Effector memory CD8-positive, alpha-beta T cell (primary cell): ENCODE results near the gene CD69.
"Not testable (repeated sequence)": the region's sequence is repeated elsewhere in the genome, so short reads cannot be mapped to it uniquely, and the experiment has no call there.

Experiments
- ATAC-seq: fragments of 150-1000 bp; cut with Tn5 transposase; replicated peaks from 2 replicates; pipeline ENCODE4 v1.10.0; 2021; ENCODE audit warnings: mild to moderate bottlenecking, moderate library complexity
- DNase-seq, 3 experiments: peaks; one replicate each; pipeline ENCODE4 v3.0.0; 2021
- H3K27ac Mint-ChIP-seq, 2 donors: one replicate each; pipeline ENCODE4 v1.8.0; 2022; ENCODE audit warnings: mild to moderate bottlenecking in 2 of 2, mixed read lengths in 2 of 2, moderate library complexity in 2 of 2
- H3K27me3 Mint-ChIP-seq, 2 donors: one replicate each; pipeline ENCODE4 v1.8.0; 2022; ENCODE audit warnings: mixed read lengths in 2 of 2
- H3K36me3 Mint-ChIP-seq: one replicate; pipeline ENCODE4 v1.8.0; 2022; ENCODE audit warnings: mild to moderate bottlenecking, moderate library complexity, mixed read lengths; ENCODE audit not compliant: insufficient read depth
- H3K4me1 Mint-ChIP-seq, 2 donors: one replicate each; pipeline ENCODE4 v1.8.0; 2022; ENCODE audit warnings: low read depth in 2 of 2, mixed read lengths in 2 of 2
- H3K4me3 Mint-ChIP-seq, 2 donors: one replicate each; pipeline ENCODE4 v1.8.0; 2022; ENCODE audit warnings: mild to moderate bottlenecking in 2 of 2, mixed read lengths in 2 of 2, moderate library complexity in 2 of 2
- H3K9me3 Mint-ChIP-seq, 2 donors: one replicate each; pipeline ENCODE4 v1.8.0; 2022; ENCODE audit warnings: mixed read lengths in 2 of 2

CD69 gene

GRCh38 chr12:9752145-9752933 lies 8.4 kb downstream of the CD69 start:
- peak overlapping the region; percentile 26 to 67 for H3K4me3 Mint-ChIP-seq
- H3K4me1 Mint-ChIP-seq: peaks cover 26 to 52% of the 10 kb centered on the region in 2 donors
- no peaks in the 10 kb centered on the region for H3K27me3 Mint-ChIP-seq
- H3K36me3 Mint-ChIP-seq: peaks cover 77% of the 10 kb centered on the region
- peak; percentile 30 for ATAC-seq
- H3K9me3 Mint-ChIP-seq: no peaks in the 10 kb centered on the region
- no peak for DNase-seq
- peak overlapping the region; percentile 78 to 83 for H3K27ac Mint-ChIP-seq

- peak; percentile 52 for ATAC-seq
- DNase-seq: peak in 1 of 3 experiments; percentile 41
- Mint-ChIP-seq H3K27me3 (no peaks in the 10 kb centered on the region), H3K4me3 (peak overlapping the region; percentile 20 to 37), H3K4me1 (peaks cover 21 to 43% of the 10 kb centered on the region in 2 donors), H3K9me3 (no peaks in the 10 kb centered on the region), H3K36me3 (peaks cover 69% of the 10 kb centered on the region), H3K27ac (peak overlapping the region; percentile 53 to 70)
Observed at GRCh38 chr12:9751204-9752144, 9.2 kb downstream of the CD69 start.

GRCh38 chr12:9750276-9751203 lies 10.2 kb downstream of the CD69 start:
- H3K4me3 Mint-ChIP-seq: peak overlapping the region; percentile 6 to 42
- H3K27ac Mint-ChIP-seq: peak overlapping the region in 1 of 2 donors; percentile 80
- no peaks in the 10 kb centered on the region for H3K27me3 Mint-ChIP-seq
- ATAC-seq (peak; percentile 65), DNase-seq (peak; percentile 53 to 58 (median 57))
- H3K9me3 Mint-ChIP-seq: no peaks in the 10 kb centered on the region
- H3K36me3 Mint-ChIP-seq: peaks cover 59% of the 10 kb centered on the region
- H3K4me1 Mint-ChIP-seq: peaks cover 18 to 37% of the 10 kb centered on the region in 2 donors

DNA sequence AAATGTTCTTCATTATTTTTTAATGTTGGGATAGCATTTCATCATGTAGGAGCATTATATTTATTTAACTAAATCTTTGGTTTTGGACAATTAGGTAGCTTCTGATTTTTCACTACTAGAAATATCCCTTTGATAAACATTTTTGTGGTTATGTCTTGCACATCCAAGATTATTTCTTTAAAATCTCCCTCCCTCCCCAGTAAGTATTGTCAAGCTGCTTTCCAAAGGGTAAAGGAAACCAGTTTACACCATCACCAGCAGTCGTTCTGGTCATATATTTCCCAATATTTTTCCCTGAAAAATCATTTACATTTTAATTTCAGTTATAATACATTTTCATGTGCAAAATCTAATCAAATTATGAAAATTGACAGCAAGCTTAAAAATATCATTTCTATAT lies 11.1 kb downstream of the CD69 start:
- Mint-ChIP-seq H3K27me3 (no peaks in the 10 kb centered on the region), H3K27ac (no peak overlapping the region), H3K4me3 (no peak overlapping the region), H3K9me3 (no peaks in the 10 kb centered on the region), H3K36me3 (peaks cover 50% of the 10 kb centered on the region), H3K4me1 (peaks cover 14 to 33% of the 10 kb centered on the region in 2 donors)
- no peak for ATAC-seq
- DNase-seq: no peak

DNA sequence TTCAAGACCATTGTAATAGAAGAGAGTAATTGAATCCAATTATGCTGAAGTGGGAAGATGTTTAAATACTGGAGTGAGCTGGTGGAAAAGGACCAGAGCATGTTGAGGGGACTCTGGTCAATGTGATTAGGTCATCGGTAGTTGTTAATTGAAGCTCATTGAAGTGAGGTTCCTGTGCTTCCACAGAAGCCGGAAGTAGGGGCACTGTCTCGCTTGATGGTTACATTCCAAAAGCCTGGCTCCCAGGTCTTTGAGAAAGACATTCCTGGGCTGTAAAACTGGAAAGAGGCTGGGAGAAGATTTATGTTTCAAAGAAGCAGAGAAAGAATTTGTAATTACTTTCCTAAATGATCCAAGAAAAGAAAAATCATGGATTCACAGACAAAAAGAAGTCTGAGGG lies 15.5 kb downstream of the CD69 start:
- Mint-ChIP-seq H3K4me1 (peaks cover 27 to 32% of the 10 kb centered on the region in 2 donors), H3K9me3 (no peaks in the 10 kb centered on the region), H3K4me3 (no peak overlapping the region), H3K27me3 (no peaks in the 10 kb centered on the region), H3K36me3 (peaks cover 25% of the 10 kb centered on the region), H3K27ac (peak overlapping the region in 1 of 2 donors; percentile 74)
- DNase-seq (no peak), ATAC-seq (no peak)

- ATAC-seq (peak; percentile 63), DNase-seq (peak in 2 of 3 experiments; percentile 37 to 40)
- no peaks in the 10 kb centered on the region for H3K9me3 Mint-ChIP-seq
- no peaks in the 10 kb centered on the region for H3K27me3 Mint-ChIP-seq
- H3K4me1 Mint-ChIP-seq: peaks cover 36 to 44% of the 10 kb centered on the region in 2 donors
- peak overlapping the region; percentile 90 to 95 for H3K27ac Mint-ChIP-seq
- H3K36me3 Mint-ChIP-seq: peaks cover 22% of the 10 kb centered on the region
- peak overlapping the region; percentile 73 to 82 for H3K4me3 Mint-ChIP-seq
Observed at GRCh38 chr12:9742661-9743060, 18.0 kb downstream of the CD69 start.

- H3K27ac Mint-ChIP-seq: peak overlapping the region; percentile 90 to 95
- peak overlapping the region; percentile 73 to 82 for H3K4me3 Mint-ChIP-seq
- H3K4me1 Mint-ChIP-seq: peaks cover 40 to 53% of the 10 kb centered on the region in 2 donors
- DNase-seq (peak; percentile 66 to 70 (median 67)), ATAC-seq (peak; percentile 82)
- H3K27me3 Mint-ChIP-seq: no peaks in the 10 kb centered on the region
- no peaks in the 10 kb centered on the region for H3K9me3 Mint-ChIP-seq
- peaks cover 19% of the 10 kb centered on the region for H3K36me3 Mint-ChIP-seq
Observed at GRCh38 chr12:9741726-9742125, 19.0 kb downstream of the CD69 start.

GRCh38 chr12:9740106-9740750 lies 20.5 kb downstream of the CD69 start:
- peaks cover 19% of the 10 kb centered on the region for H3K36me3 Mint-ChIP-seq

GRCh38 chr12:9739404-9740105 lies 21.1 kb downstream of the CD69 start:
- H3K36me3 Mint-ChIP-seq: peaks cover 19% of the 10 kb centered on the region
- peak overlapping the region; percentile 70 to 73 for H3K4me3 Mint-ChIP-seq
- H3K27ac Mint-ChIP-seq: peak overlapping the region; percentile 91
- not testable (repeated sequence) for H3K9me3 Mint-ChIP-seq, H3K27me3 Mint-ChIP-seq, DNase-seq, ATAC-seq
- H3K4me1 Mint-ChIP-seq: peaks cover 44 to 50% of the 10 kb centered on the region in 2 donors

More at GRCh38 chr12:9740106-9740750, 20.5 kb downstream of the CD69 start:
- Mint-ChIP-seq H3K4me1 (peaks cover 44 to 55% of the 10 kb centered on the region in 2 donors), H3K27ac (peak overlapping the region; percentile 91), H3K4me3 (peak overlapping the region; percentile 70 to 73), H3K9me3 (no peaks in the 10 kb centered on the region), H3K27me3 (no peaks in the 10 kb centered on the region)
- peak; percentile 27 for ATAC-seq
- no peak for DNase-seq

DNA sequence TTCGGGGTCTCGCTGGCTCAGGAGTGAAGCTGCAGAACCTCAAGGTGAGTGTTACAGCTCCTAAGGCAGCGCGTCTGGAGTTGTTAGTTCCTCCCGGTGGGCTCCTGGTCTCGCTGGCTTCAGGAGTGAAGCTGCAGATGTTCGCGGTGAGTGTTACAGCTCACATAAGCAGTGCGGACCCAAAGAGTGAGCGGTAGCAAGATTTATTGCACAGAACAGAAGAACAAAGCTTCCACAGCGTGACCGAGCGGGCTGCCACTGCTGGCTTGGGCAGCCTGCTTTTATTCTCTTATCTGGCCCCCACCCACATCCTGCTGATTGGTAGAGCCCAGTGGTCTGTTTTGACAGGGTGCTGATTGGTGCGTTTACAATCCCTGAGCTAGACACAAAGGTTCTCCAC lies 21.8 kb downstream of the CD69 start:
- H3K36me3 Mint-ChIP-seq: peaks cover 19% of the 10 kb centered on the region
- ATAC-seq, DNase-seq, H3K9me3 Mint-ChIP-seq, H3K27me3 Mint-ChIP-seq: not testable (repeated sequence)
- peak overlapping the region in 1 of 2 donors; percentile 75 for H3K27ac Mint-ChIP-seq
- peak overlapping the region in 1 of 2 donors; percentile 37 for H3K4me3 Mint-ChIP-seq
- H3K4me1 Mint-ChIP-seq: peaks cover 44 to 50% of the 10 kb centered on the region in 2 donors

DNA sequence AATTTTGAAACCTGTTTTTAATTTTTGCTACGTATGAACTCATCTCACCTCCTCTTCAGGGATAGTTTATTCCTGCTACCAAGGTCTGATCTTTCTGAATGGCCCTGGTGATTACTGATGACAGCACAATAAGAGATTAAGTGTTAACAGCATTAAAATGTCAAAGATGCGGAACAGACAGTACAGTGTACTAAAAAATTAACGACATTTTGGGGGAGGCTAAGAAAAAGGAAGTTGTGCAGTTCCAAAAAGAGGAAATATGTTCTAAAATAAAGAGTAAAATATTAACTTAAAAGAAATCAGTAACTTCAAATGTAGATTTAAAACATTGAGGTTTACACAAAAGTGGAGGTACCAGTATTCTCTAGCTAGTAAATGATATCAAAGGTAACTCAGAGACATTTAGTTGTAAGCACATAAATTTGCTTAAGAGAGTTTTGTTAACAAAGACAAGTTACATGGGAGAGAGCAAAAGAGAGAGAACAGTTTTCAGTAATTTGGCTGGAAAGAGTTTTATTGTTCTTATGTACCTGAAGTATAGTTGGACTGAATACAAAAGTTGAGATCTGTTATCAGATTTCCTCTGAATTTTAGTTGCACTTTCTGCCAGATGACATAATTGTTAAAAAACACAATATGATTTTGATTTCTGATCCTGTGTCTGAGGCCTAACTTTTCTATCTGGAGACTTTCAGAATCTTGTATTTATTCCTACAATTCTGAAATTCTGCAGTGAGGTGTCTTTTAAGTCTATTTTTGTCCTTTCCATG lies 23.6 kb downstream of the CD69 start:
- H3K4me3 Mint-ChIP-seq: peak overlapping the region in 1 of 2 donors; percentile 43
- H3K9me3 Mint-ChIP-seq: no peaks in the 10 kb centered on the region
- no peak for DNase-seq
- peaks cover 7% of the 10 kb centered on the region for H3K36me3 Mint-ChIP-seq
- H3K27me3 Mint-ChIP-seq: no peaks in the 10 kb centered on the region
- ATAC-seq: no peak
- H3K4me1 Mint-ChIP-seq: peaks cover 30 to 44% of the 10 kb centered on the region in 2 donors
- peak overlapping the region in 1 of 2 donors; percentile 20 for H3K27ac Mint-ChIP-seq
